ENCODE results near the gene APOBEC3C.
"Not testable (repeated sequence)": the region's sequence is repeated elsewhere in the genome, so short reads cannot be mapped to it uniquely, and the experiment has no call there.

Gene APOBEC3C

GRCh38 chr22:39024519-39025308 is 10.7 kb downstream of the APOBEC3C start:
- no peak for DNase-seq

- DNase-seq = no peak
Measured at GRCh38 chr22:39026509-39027150, 12.6 kb downstream of the APOBEC3C start.

GRCh38 chr22:39027717-39028116 is 13.7 kb downstream of the APOBEC3C start:
- no peak for DNase-seq

- DNase-seq = no peak
Measured at GRCh38 chr22:39028281-39028680, 14.2 kb downstream of the APOBEC3C start.

GRCh38 chr22:39029227-39029626 is 15.2 kb downstream of the APOBEC3C start:
- DNase-seq = no peak

- DNase-seq = no peak
Measured at GRCh38 chr22:39030705-39031104, 16.6 kb downstream of the APOBEC3C start.

- DNase-seq = not testable (repeated sequence)
Measured at GRCh38 chr22:39031434-39032295, 17.6 kb downstream of the APOBEC3C start.

- DNase-seq = not testable (repeated sequence)
Measured at GRCh38 chr22:39037071-39037470, 23.0 kb downstream of the APOBEC3C start.

- DNase-seq = no peak
Measured at GRCh38 chr22:39039306-39040126, 25.5 kb downstream of the APOBEC3C start.

- not testable (repeated sequence) for DNase-seq
Measured at GRCh38 chr22:39040155-39040537, 26.1 kb downstream of the APOBEC3C start.

- DNase-seq = not testable (repeated sequence)
Measured at GRCh38 chr22:39040538-39041296, 26.7 kb downstream of the APOBEC3C start, which contains the start of gene APOBEC3F. Gene APOBEC3F, plus strand, starts transcription at chr22:39040864. Its CDS starts 97 bp downstream, at chr22:39040961.

- DNase-seq = no peak
Measured at GRCh38 chr22:39041908-39042307, 27.9 kb downstream of the APOBEC3C start.

GRCh38 chr22:39043063-39043462 is 29.0 kb downstream of the APOBEC3C start:
- not testable (repeated sequence) for DNase-seq

GRCh38 chr22:39045136-39045535 is 31.1 kb downstream of the APOBEC3C start:
- not testable (repeated sequence) for DNase-seq

- not testable (repeated sequence) for DNase-seq
Measured at GRCh38 chr22:39049486-39049885, 35.4 kb downstream of the APOBEC3C start.

GRCh38 chr22:39051844-39052495 is 37.9 kb downstream of the APOBEC3C start:
- not testable (repeated sequence) for DNase-seq

GRCh38 chr22:39055658-39056057 is 41.6 kb downstream of the APOBEC3C start:
- no peak for DNase-seq

- DNase-seq = not testable (repeated sequence)
Measured at GRCh38 chr22:39061290-39061689, 47.2 kb downstream of the APOBEC3C start.

GRCh38 chr22:39061951-39062350 is 47.9 kb downstream of the APOBEC3C start:
- not testable (repeated sequence) for DNase-seq

GRCh38 chr22:39063904-39064303 is 49.8 kb downstream of the APOBEC3C start:
- not testable (repeated sequence) for DNase-seq
